ENCODE measurements around the gene JMJD6. TPM values are rescaled to one million over a fixed set of nuclear protein-coding genes. Genes with fewer than 3 reads are reported as not detected.

Gene JMJD6
- total and polyA plus RNA-seq, 9 of the 15 experiments (the other 6 are each of a cell fraction or from before 2014, with no cell fraction given): 2.5 to 52.3 (median 36.3) TPM

DNA sequence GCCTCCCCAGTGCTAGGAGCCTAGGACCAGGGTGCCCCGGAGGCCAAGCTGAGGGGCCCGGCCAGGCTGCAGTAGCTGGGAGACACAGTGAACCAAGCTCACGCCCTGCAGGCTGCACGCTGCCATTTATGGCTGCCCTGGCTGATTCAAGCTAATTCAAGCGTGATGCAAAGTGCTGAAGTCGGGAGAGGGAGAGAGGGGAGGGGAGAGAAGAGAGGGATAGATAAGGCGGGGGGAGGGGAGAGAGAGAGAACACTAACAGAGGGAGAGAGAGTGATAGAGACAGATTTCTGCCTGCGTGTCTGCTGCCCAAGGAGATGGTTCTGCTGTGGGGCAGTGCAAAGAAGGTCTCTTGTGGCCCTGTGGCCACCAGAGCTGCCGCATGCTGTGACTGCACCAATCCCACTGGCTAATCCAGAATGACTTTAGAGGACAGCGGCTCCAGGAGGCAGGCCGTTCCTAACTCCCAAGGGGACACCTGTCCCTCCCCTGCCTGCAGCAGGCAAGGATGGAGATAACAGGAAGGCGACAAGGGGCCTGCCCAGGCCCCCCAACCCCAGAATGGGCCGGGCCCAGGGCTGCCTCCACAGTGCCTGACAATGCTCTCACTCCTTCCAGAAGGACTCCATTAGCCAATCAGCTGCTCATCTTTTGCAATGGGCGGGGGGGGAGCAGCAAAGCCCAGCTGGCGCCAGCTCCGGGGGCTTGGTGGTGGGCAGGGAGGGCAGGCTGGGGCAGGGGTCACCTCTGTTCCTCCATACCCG, 28.5 kb downstream of the JMJD6 start (continued):
- TF ChIP-seq ZBTB11 (CRISPR knock-in tag; IDR thresholded peaks at IDR 0.05) (no peak), EHMT2 (IDR thresholded peaks at IDR 0.05) (peak; percentile 59), MYNN (IDR thresholded peaks at IDR 0.05) (no peak), MYNN (CRISPR knock-in tag; IDR thresholded peaks at IDR 0.05) (no peak), ZSCAN29 (IDR thresholded peaks at IDR 0.05) (no peak), THAP12 (CRISPR knock-in tag; IDR thresholded peaks at IDR 0.05) (no peak), ZNF445 (CRISPR knock-in tag; IDR thresholded peaks at IDR 0.05; ENCODE audit: low read depth) (no peak), NFYB (IDR thresholded peaks at IDR 0.05; ENCODE audit: extremely low read depth, insufficient read length) (no peak), ZNF77 (CRISPR knock-in tag; IDR thresholded peaks at IDR 0.05) (no peak), PHF21A (IDR thresholded peaks at IDR 0.05; ENCODE audit: borderline replicate concordance, low read depth) (peak; percentile 83; the same call in 1 of the 2 replicates), ZNF184 (CRISPR knock-in tag; IDR thresholded peaks at IDR 0.05) (no peak), MIER1 (IDR thresholded peaks at IDR 0.05; ENCODE audit: low read depth) (no peak), BHLHE40 (IDR thresholded peaks at IDR 0.05; ENCODE audit: low read length) (peak; percentile 57), KAT2B (IDR thresholded peaks at IDR 0.05; ENCODE audit: low read depth, low read length) (no peak), TCF3 (CRISPR knock-in tag; IDR thresholded peaks at IDR 0.05) (peak; percentile 41; the same call in 1 of the 2 replicates), GTF2A2 (tag; IDR thresholded peaks at IDR 0.05) (no peak), ZBTB1 (CRISPR knock-in tag; IDR thresholded peaks at IDR 0.05; ENCODE audit: borderline replicate concordance, low read depth) (no peak), KLF1 (tag; IDR thresholded peaks at IDR 0.05) (no peak), RAD51 (IDR thresholded peaks at IDR 0.05; ENCODE audit: borderline replicate concordance, low read depth) (peak; percentile 25; the same call in 1 of the 2 replicates), HEY1 (CRISPR knock-in tag; IDR thresholded peaks at IDR 0.05; ENCODE audit: borderline replicate concordance) (no peak), ASH1L (IDR thresholded peaks at IDR 0.05; ENCODE audit: borderline replicate concordance, low read depth, partially characterized antibody) (no peak), BACH1 (tag; IDR thresholded peaks at IDR 0.05) (no peak)
- TF ChIP-seq, protein P1, sequence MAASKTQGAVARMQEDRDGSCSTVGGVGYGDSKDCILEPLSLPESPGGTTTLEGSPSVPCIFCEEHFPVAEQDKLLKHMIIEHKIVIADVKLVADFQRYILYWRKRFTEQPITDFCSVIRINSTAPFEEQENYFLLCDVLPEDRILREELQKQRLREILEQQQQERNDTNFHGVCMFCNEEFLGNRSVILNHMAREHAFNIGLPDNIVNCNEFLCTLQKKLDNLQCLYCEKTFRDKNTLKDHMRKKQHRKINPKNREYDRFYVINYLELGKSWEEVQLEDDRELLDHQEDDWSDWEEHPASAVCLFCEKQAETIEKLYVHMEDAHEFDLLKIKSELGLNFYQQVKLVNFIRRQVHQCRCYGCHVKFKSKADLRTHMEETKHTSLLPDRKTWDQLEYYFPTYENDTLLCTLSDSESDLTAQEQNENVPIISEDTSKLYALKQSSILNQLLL (CRISPR knock-in tag; IDR thresholded peaks at IDR 0.05; ENCODE audit: borderline replicate concordance): no peak
